OCI-LY3 (cell line): ENCODE measurements around the gene PAK1IP1.

Source experiments
- H2AFZ ChIP-seq: fragments of 200-600, 300-600 bp; shearing (Covaris generic); 2 replicates; pipeline ENCODE4 v1.6.0; 2014; ENCODE audit warnings: antibody characterized with exemption, low read depth, low read length
- H3K27ac ChIP-seq: fragments of 200-600, 300-600 bp; sonication (generic); 2 replicates; pipeline ENCODE4 v1.5.1; 2014; ENCODE audit warnings: mild to moderate bottlenecking, low read length, moderate library complexity, mixed read lengths
- H3K27me3 ChIP-seq: fragments of 200-600, 300-600 bp; sonication (generic); 2 replicates; pipeline ENCODE4 v1.6.1; 2014; ENCODE audit warnings: low read depth, low read length, mixed read lengths
- H3K36me3 ChIP-seq: fragments of 200-600, 300-600 bp; sonication (generic); replicated peaks from 2 replicates; pipeline ENCODE3; 2014; ENCODE audit warnings: low read depth, low read length, mixed read lengths
- H3K4me1 ChIP-seq: fragments of 300-600, 200-600 bp; sonication (generic); 2 replicates; pipeline ENCODE4 v1.6.1; 2014; ENCODE audit warnings: low read length, mixed read lengths
- H3K4me2 ChIP-seq: fragments of 200-600, 300-600 bp; sonication (generic); 2 replicates; pipeline ENCODE4 v1.6.1; 2014; ENCODE audit warnings: low read length, mixed read lengths
- H3K4me3 ChIP-seq: fragments of 300-600, 200-600 bp; sonication (generic); 2 replicates; pipeline ENCODE4 v1.5.1; 2014; ENCODE audit warnings: antibody characterized with exemption, mild to moderate bottlenecking, low read length, moderate library complexity
- H3K79me2 ChIP-seq: fragments of 300-600, 200-600 bp; shearing (Covaris generic); 2 replicates; pipeline ENCODE4 v1.6.1; 2014; ENCODE audit warnings: mild to moderate bottlenecking, low read length, mixed read lengths
- H3K9ac ChIP-seq: fragments of 300-600, 200-600 bp; shearing (Covaris generic); 2 replicates; pipeline ENCODE4 v1.6.0; 2014; ENCODE audit warnings: mild to moderate bottlenecking, low read length, moderate library complexity
- H3K9me3 ChIP-seq: fragments of 200-600, 300-600 bp; shearing (Covaris generic); 2 replicates; pipeline ENCODE4 v1.6.1; 2014; ENCODE audit warnings: low read length, mixed read lengths; ENCODE audit not compliant: insufficient read depth
- H4K20me1 ChIP-seq: fragments of 200-600, 300-600 bp; sonication (generic); 2 replicates; pipeline ENCODE4 v1.6.1; 2016; ENCODE audit warnings: low read length, mixed read lengths; ENCODE audit not compliant: insufficient read depth
- CTCF ChIP-seq: fragments of 200-600, 300-600 bp; sonication (generic); IDR thresholded peaks from 2 replicates; pipeline ENCODE4 v1.5.1; 2014; ENCODE audit warnings: antibody characterized with exemption, low read length, low read depth
- EZH2phosphoT487 ChIP-seq: fragments of 200-600 bp; shearing (Covaris generic); IDR thresholded peaks from 2 replicates; pipeline ENCODE4 v1.6.1; 2018; ENCODE audit warnings: antibody characterized with exemption, mixed run types, low read depth

The PAK1IP1 gene

GRCh38 chr6:10696655-10697054, 1.9 kb downstream of the PAK1IP1 start:
- Histone ChIP-seq H3K79me2 (peaks cover 71% of the 10 kb centered on the region), H3K9me3 (0 out of 2 replicates have a peak, but pooled peaks cover 2% of the 10 kb centered on the region), H3K36me3 (peaks cover 6% of the 10 kb centered on the region), H4K20me1 (no peaks in the 10 kb centered on the region), H3K27ac (no peak overlapping the region), H3K4me1 (peaks cover 12% of the 10 kb centered on the region), H2AFZ (no peak overlapping the region), H3K27me3 (no peaks in the 10 kb centered on the region), H3K4me3 (no peak overlapping the region), H3K9ac (no peak overlapping the region), H3K4me2 (no peak overlapping the region)
- no peak for TF ChIP-seq EZH2phosphoT487
- TF ChIP-seq CTCF: no peak

GRCh38 chr6:10713962-10714361, 19.2 kb downstream of the PAK1IP1 start:
- Histone ChIP-seq H3K4me2 (no peak overlapping the region), H3K27me3 (no peaks in the 10 kb centered on the region), H3K79me2 (no peaks in the 10 kb centered on the region), H2AFZ (no peak overlapping the region), H3K36me3 (peaks cover 3% of the 10 kb centered on the region), H4K20me1 (no peaks in the 10 kb centered on the region), H3K9me3 (no peaks in the 10 kb centered on the region), H3K27ac (no peak overlapping the region), H3K9ac (no peak overlapping the region), H3K4me3 (no peak overlapping the region), H3K4me1 (no peaks in the 10 kb centered on the region)
- TF ChIP-seq CTCF (no peak), EZH2phosphoT487 (no peak)

GRCh38 chr6:10719296-10719963, 24.7 kb downstream of the PAK1IP1 start:
- Histone ChIP-seq H3K4me2 (no peak overlapping the region), H2AFZ (no peak overlapping the region), H3K9ac (no peak overlapping the region), H3K27me3 (no peaks in the 10 kb centered on the region), H3K27ac (no peak overlapping the region), H3K36me3 (no peaks in the 10 kb centered on the region), H3K79me2 (0 out of 2 replicates have a peak, but pooled peaks cover 3% of the 10 kb centered on the region), H4K20me1 (no peaks in the 10 kb centered on the region), H3K4me1 (0 out of 2 replicates have a peak, but pooled peaks cover 4% of the 10 kb centered on the region), H3K9me3 (no peaks in the 10 kb centered on the region), H3K4me3 (no peak overlapping the region)
- no peak for TF ChIP-seq EZH2phosphoT487
- TF ChIP-seq CTCF: no peak

- H3K9ac ChIP-seq: no peak overlapping the region
- H3K4me3 ChIP-seq: no peak overlapping the region
- no peaks in the 10 kb centered on the region for H3K27me3 ChIP-seq
- no peak overlapping the region for H3K4me2 ChIP-seq
- TF ChIP-seq CTCF (no peak), EZH2phosphoT487 (no peak)
- H3K9me3 ChIP-seq: no peaks in the 10 kb centered on the region
- H2AFZ ChIP-seq: no peak overlapping the region
- H3K36me3 ChIP-seq: no peaks in the 10 kb centered on the region
- H3K4me1 ChIP-seq: 0 out of 2 replicates have a peak, but pooled peaks cover 4% of the 10 kb centered on the region
- 0 out of 2 replicates have a peak, but pooled peaks cover 3% of the 10 kb centered on the region for H3K79me2 ChIP-seq
- no peak overlapping the region for H3K27ac ChIP-seq
- no peaks in the 10 kb centered on the region for H4K20me1 ChIP-seq
Measured at GRCh38 chr6:10719964-10720264, 25.1 kb downstream of the PAK1IP1 start.
